Cardiac muscle cell (in vitro differentiated cells and primary cell): Measurements from ENCODE around the gene HCRT. TPM values are rescaled to one million over a fixed set of nuclear protein-coding genes. Genes with fewer than 3 reads are reported as not detected.

Experiments
- DNase-seq, 2 donors: peaks; one replicate each; pipeline versions ENCODE4 v3.0.0 to v3.0.0-alpha.2; 2010 to 2017; ENCODE audit warnings: low read depth in 1 of 2, low spot score in 1 of 2
- H3K27ac ChIP-seq: fragments of 200-600 bp; sonication (generic); 2 replicates; pipeline ENCODE4 v1.5.1; 2016
- H3K27me3 ChIP-seq: fragments of 200-600 bp; sonication (generic); 2 replicates; pipeline ENCODE4 v1.6.0; 2016; ENCODE audit warnings: control low read depth
- H3K36me3 ChIP-seq: fragments of 200-600 bp; sonication (generic); 2 replicates; pipeline ENCODE4 v1.5.1; 2016; ENCODE audit warnings: control low read depth
- H3K4me1 ChIP-seq: fragments of 200-600 bp; sonication (generic); 2 replicates; pipeline ENCODE4 v1.8.1; 2017; ENCODE audit warnings: low read depth, mild to moderate bottlenecking, mixed run types
- H3K4me3 ChIP-seq: fragments of 200-600 bp; sonication (generic); 2 replicates; pipeline ENCODE4 v1.5.1; 2016; ENCODE audit warnings: mild to moderate bottlenecking
- H3K9me3 ChIP-seq: fragments of 200-600 bp; sonication (generic); 2 replicates; pipeline ENCODE4 v1.5.1; 2017; ENCODE audit warnings: low read depth, mild to moderate bottlenecking, control low read depth
- polyA plus RNA-seq: library from polyadenylated mRNA; unstranded; fragments of >200 nt; fragmentation: Nextera tagmentation; extraction: Ambion mirVana; gene quantifications from 2 replicates; pipeline ENCODE4 v1.2.1, GENCODE V29; 2016
- total RNA-seq: library from RNA; depleted of rRNA; stranded (reverse); fragments of >200 nt; gene quantifications from 2 replicates; pipeline ENCODE4 v1.2.3, GENCODE V29; 2016
- TF ChIP-seq, protein P1 (sequence below): IDR thresholded peaks from 2 replicates; pipeline ENCODE4 v1.5.1; 2012; ENCODE audit warnings: low read depth, mild to moderate bottlenecking, low read length

The HCRT gene
- total and polyA plus RNA-seq, 2 experiments from 2014 or later = 1.3 TPM; not detected in 1

DNA sequence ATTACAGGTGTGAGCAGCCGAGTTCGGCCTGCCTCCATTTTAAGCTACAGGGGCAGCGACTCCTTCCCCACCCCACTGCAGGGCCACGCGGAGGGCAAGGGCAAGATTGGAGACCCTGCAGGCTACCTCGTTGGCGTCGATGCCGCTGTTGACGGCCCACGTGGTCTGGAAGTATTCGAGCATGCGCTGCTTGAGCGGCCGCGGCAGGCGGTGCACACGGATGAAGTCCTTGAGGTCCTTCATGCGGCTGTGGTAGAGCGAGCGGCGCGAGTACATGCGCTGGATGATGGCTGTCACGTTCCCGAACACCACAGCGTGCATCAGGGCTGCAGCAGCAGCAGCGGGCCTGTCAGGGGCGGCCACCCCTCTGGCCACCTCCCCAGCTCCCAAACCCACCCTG, 15.9 kb downstream of the HCRT start:
- Histone ChIP-seq H3K4me3 (no peak overlapping the region), H3K27me3 (no peaks in the 10 kb centered on the region), H3K4me1 (no peaks in the 10 kb centered on the region), H3K36me3 (no peaks in the 10 kb centered on the region), H3K9me3 (no peaks in the 10 kb centered on the region), H3K27ac (no peak overlapping the region)
- no peak for DNase-seq
- TF ChIP-seq, protein P1, sequence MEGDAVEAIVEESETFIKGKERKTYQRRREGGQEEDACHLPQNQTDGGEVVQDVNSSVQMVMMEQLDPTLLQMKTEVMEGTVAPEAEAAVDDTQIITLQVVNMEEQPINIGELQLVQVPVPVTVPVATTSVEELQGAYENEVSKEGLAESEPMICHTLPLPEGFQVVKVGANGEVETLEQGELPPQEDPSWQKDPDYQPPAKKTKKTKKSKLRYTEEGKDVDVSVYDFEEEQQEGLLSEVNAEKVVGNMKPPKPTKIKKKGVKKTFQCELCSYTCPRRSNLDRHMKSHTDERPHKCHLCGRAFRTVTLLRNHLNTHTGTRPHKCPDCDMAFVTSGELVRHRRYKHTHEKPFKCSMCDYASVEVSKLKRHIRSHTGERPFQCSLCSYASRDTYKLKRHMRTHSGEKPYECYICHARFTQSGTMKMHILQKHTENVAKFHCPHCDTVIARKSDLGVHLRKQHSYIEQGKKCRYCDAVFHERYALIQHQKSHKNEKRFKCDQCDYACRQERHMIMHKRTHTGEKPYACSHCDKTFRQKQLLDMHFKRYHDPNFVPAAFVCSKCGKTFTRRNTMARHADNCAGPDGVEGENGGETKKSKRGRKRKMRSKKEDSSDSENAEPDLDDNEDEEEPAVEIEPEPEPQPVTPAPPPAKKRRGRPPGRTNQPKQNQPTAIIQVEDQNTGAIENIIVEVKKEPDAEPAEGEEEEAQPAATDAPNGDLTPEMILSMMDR = no peak

DNA sequence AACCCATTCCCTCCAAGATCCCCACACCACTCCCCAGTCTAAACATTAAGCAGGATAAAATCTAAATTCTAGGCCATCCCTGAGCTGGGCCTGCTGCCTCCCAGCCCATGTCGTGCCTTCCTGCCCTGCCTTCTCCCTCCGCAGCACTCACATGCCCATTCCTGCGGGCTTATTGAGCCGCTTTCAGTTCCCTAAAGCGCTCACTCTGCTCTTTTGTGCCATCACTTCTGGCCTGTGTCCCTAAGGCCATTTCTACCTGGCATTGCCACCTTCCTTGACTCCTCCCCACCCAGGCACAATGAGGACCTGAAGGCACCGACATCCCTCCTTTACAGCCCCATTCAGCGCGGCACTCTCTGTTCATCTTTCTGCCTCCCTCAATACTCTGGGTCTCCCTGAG, 17.4 kb downstream of the HCRT start:
- Histone ChIP-seq H3K27ac (no peak overlapping the region), H3K4me3 (no peak overlapping the region), H3K9me3 (no peaks in the 10 kb centered on the region), H3K36me3 (no peaks in the 10 kb centered on the region), H3K4me1 (no peaks in the 10 kb centered on the region), H3K27me3 (no peaks in the 10 kb centered on the region)
- no peak for DNase-seq
- TF ChIP-seq, protein P1 = no peak

DNA sequence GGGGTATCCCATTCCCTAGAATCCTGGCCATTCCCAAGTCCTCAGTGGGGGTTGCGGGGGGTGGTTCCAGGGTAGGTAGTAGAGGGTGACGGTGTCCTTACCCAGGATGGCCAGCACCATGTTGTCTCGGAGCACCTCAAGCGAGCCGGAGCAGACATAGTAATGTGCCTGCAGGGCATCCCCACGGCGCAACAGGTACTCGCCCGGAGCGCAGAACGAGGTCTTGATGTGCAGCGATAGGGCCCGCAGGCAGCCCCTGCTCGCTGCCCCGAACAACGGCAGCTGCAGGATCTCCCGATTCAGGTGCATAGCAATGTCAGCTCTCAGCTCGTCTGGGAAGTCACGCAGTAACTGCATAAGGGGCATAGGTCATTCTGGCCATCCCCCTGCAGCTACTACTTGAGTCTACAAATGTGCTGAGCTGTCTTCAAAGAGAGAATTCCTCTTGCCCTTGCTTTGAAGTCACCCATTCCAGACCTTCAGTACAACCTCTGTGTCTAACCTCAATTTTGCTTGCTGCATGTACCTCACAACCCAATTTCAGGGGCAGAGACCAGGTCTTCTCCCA, 19.0 kb downstream of the HCRT start:
- DNase-seq = no peak
- Histone ChIP-seq H3K27ac (no peak overlapping the region), H3K4me1 (peaks cover 2% of the 10 kb centered on the region), H3K27me3 (no peaks in the 10 kb centered on the region), H3K4me3 (no peak overlapping the region), H3K9me3 (no peaks in the 10 kb centered on the region), H3K36me3 (no peaks in the 10 kb centered on the region)
- TF ChIP-seq, protein P1 = no peak

DNA sequence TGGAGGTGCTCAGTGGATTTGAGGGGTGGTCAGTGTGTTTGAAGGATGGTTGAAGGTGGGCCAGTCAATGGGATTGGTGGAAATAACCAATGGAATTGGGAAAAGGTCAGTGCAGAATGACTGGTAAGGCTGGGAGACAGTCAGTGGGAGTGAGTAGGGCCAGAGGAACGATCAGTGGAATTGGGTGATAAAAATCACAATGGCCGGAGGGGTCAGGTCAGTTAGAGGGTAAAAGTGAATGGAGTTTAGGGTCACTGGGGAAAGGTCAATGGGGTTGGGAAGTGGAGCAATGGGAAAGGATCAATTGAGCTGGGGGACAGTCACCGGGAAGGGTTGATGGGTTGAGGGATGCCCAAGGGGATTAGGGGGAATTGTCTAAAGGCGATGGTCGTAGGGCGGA, 19.5 kb downstream of the HCRT start:
- H3K4me1 ChIP-seq = peaks cover 4% of the 10 kb centered on the region
- no peak overlapping the region for H3K4me3 ChIP-seq
- TF ChIP-seq, protein P1 = no peak
- H3K27ac ChIP-seq = no peak overlapping the region
- H3K9me3 ChIP-seq = no peaks in the 10 kb centered on the region
- no peaks in the 10 kb centered on the region for H3K36me3 ChIP-seq
- no peaks in the 10 kb centered on the region for H3K27me3 ChIP-seq
- no peak for DNase-seq

DNA sequence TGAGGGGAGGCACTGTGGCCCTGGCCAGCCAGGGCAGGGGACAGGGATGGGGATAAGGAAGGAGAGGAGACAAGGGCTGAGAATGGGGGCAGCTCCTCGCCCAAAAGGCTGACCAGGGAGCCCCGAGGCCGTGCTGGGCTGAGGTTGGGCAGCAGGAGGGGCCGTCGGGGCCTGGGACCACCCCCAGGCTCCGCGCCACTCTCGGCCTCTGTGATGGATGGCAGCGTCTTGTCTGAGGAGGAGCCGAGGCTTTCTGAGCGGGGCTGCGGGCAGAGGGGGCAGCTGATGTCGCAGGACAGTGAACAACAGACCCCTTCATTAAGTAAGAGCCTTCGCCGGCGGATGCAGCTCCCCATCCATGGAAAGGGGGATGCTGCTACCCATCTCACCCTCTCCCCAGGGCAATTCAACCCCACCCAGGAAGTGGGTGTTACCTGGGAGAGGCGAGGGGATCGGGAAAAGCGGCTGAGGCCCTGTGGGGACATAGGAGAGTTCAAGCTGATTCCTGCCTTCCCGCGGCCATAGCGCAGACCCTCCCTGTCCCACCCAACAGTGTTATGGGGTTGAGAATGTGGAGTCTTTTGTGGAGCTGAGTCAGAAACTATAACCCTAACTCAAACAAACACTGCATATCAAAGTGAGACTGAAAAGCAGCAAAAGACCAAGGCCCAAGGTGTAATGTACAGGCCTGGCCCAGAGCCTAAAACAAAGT, 21.4 kb downstream of the HCRT start:
- peaks cover 4% of the 10 kb centered on the region for H3K4me1 ChIP-seq
- H3K27ac ChIP-seq = no peak overlapping the region
- no peaks in the 10 kb centered on the region for H3K9me3 ChIP-seq
- DNase-seq = no peak
- H3K4me3 ChIP-seq = no peak overlapping the region
- TF ChIP-seq, protein P1 = no peak
- no peaks in the 10 kb centered on the region for H3K27me3 ChIP-seq
- H3K36me3 ChIP-seq = no peaks in the 10 kb centered on the region
